GM12864 (cell line): ENCODE data around the gene NLRP6.
"Not testable (repeated sequence)": the region's sequence is repeated elsewhere in the genome, so short reads cannot be mapped to it uniquely, and the experiment has no call there.

Source experiments
- DNase-seq: peaks from one replicate; pipeline ENCODE4 v3.0.0-alpha.2; 2011; ENCODE audit warnings: low read depth
- H3K4me3 ChIP-seq: 2 replicates; pipeline ENCODE4 v1.5.1; 2011; ENCODE audit warnings: mild to moderate bottlenecking, low read depth, low read length, control low read depth
- CTCF ChIP-seq: IDR thresholded peaks from 2 replicates; pipeline ENCODE4 v1.5.1; 2011; ENCODE audit warnings: low read depth, mild to moderate bottlenecking, moderate library complexity, low read length, control low read depth, inconsistent platforms; ENCODE audit errors: missing control alignments

The NLRP6 gene

DNA sequence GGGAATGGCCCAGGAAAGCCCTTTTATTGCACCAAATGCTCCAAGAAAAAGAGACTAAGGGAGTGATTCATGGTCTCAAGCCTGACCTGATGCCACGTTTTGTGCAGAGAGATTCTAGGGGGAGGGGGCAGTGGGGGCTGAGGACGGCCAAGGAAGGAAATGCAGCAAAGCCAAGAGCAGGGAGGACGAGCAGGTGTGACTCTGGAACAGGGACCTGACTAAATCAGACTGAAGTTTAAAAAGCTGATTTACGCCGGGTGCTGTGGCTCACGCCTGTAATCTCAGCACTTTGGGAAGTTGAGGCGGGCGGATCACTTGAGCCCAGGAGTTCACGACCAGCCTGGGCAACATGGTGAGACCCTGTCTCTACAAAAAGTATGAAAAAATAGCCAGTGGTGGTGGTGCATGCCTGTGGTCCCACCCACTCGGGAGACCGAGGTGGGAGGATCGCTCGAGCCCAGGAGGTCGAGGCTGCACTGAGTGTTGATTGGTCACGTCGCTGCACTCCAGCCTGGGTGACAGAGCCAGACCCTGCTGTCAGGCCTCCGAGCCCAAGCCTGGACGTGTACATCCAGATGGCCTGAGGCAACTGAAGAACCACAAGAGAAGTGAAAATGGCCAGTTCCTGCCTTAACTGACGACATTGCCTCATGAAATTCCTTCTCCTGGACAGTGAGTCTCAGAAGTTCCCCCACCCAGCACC, 53.3 kb downstream of the NLRP6 start:
- no peak for DNase-seq
- TF ChIP-seq CTCF: no peak
- no peak overlapping the region for H3K4me3 ChIP-seq

GRCh38 chr11:332651-333480, 54.7 kb downstream of the NLRP6 start:
- no peak for TF ChIP-seq CTCF
- H3K4me3 ChIP-seq: no peak overlapping the region
- DNase-seq: no peak

DNA sequence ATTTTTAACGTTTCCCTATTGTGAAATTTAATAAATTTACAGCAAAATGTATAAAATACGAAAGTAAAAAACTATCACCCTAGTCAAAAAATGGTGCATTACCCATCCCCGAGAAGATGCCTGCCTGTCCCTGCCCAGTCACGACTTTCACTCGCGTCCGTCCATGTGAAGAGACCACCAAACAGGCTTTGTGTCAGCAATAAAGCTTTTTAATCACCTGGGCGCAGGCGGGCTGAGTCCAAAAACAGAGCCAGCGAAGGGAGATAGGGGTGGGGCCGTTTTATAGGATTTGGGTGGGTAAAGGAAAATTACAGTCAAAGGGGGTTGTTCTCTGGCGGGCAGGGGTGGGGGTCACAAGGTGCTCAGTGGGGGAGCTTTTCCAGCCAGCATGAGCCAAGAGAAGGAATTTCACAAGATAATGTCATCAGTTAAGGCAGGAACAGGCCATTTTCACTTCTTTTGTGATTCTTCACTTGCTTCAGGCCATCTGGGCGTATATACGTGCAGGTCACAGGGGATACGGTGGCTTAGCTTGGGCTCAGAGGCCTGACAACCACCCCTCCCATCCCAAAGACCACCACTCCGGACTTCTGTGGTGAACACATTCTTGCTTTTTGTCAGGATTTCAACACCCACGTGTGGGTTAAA, 55.5 kb downstream of the NLRP6 start:
- H3K4me3 ChIP-seq, DNase-seq: not testable (repeated sequence)

DNA sequence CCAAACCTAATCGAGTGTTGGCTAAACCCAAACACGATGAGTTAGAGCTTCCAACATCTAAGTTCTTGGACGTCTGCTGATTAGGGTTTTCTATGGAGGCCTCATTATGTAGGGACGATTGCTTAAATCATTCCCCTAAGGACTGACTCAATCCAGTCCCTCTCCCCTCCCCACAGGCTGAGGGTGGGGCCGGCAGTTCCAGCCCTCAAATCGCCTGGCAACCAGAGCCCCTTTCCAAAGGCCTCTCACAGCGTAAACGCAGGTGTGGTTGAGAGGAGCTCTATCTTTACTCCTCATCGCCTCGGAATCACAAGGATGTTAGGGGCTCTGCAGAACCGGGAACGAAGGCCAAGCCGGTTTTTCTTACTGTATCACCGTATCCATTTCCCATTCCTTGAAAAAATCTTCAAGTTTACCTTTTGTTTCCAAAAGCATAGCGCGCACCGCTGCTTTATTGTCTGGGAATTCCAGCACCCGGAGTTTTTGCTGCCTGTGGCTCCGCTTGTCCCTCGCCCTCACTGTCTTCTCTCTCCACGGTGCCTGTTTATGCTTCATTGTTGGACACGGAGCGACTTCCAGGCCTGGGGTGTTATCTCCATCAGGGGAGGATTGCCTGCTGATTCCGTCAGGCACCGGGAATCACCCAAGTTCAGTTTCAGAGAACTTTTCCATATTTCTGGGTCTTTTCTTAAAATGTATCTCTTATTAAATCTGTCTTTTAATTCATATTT, 56.2 kb downstream of the NLRP6 start:
- no peak for TF ChIP-seq CTCF
- no peak overlapping the region for H3K4me3 ChIP-seq
- DNase-seq: no peak
